ENCODE results near the gene CTNND2. TPM values are rescaled to one million over a fixed set of nuclear protein-coding genes. Genes with fewer than 3 reads are reported as not detected.

CTNND2 gene
- total and polyA plus RNA-seq, 4 donors = 0.30 to 2.2 (median 0.71) TPM

DNA sequence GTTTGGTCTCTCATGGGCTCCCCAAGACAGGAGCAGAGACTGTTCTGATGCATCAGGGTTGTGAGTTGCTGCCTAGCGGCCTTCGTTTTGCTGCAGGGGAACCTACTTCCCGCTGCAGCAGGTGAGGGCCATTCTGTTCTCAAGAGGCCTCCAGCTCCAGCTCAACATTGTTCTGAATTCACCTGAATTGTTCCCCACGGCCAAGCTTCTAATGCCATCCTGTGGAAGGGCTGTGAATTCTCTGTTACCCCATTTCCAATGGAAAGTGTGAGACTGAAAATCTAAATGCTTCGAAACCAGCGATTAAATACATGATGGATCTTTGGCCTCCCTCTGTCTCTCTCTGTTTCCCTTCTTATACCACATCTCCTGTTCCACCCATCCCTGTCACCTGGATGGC, 794.1 kb downstream of the CTNND2 start:
- H3K4me1 ChIP-seq (ENCODE audit: control insufficient read depth in 5 of 5, insufficient read depth in 5 of 5, low read length in 5 of 5) = no peaks in the 10 kb centered on the region
- no peak for ATAC-seq (ENCODE audit: insufficient read depth, low FRiP score)
- WGBS, 2 donors = 79 to 88% methylated on average over 6 of the region's 6 CpGs
- no peaks in the 10 kb centered on the region for H3K36me3 ChIP-seq (ENCODE audit: control insufficient read depth in 4 of 4, insufficient read depth in 4 of 4, low read length in 4 of 4)
- no peak overlapping the region for H3K9ac ChIP-seq (ENCODE audit: insufficient read depth in 1 of 2, low read length in 2 of 2)
- TF ChIP-seq CTCF (IDR thresholded peaks at IDR 0.05; ENCODE audit: control extremely low read depth, extremely low read depth) = no peak
- no peak overlapping the region for H3K4me3 ChIP-seq
- no peak overlapping the region for H3K27ac ChIP-seq (ENCODE audit: low read depth in 1 of 2, low read length in 1 of 2)
- DNase-seq = no peak
- no peaks in the 10 kb centered on the region for H3K27me3 ChIP-seq (ENCODE audit: control insufficient read depth in 3 of 3, insufficient read depth in 3 of 3, low read length in 2 of 3)
- peaks cover 0 to 3% (median 0%) of the 10 kb centered on the region in 4 donors for H3K9me3 ChIP-seq (ENCODE audit: control insufficient read depth in 4 of 4, insufficient read depth in 3 of 4, low read length in 3 of 4)

- no peak overlapping the region for H3K4me3 ChIP-seq
- H3K4me1 ChIP-seq (ENCODE audit: control insufficient read depth in 5 of 5, insufficient read depth in 5 of 5, low read length in 5 of 5) = no peaks in the 10 kb centered on the region
- no peak overlapping the region for H3K27ac ChIP-seq (ENCODE audit: low read depth in 1 of 2, low read length in 1 of 2)
- DNase-seq (no peak), ATAC-seq (ENCODE audit: insufficient read depth, low FRiP score) (no peak)
- no peak for TF ChIP-seq CTCF (IDR thresholded peaks at IDR 0.05; ENCODE audit: control extremely low read depth, extremely low read depth)
- H3K27me3 ChIP-seq (ENCODE audit: control insufficient read depth in 3 of 3, insufficient read depth in 3 of 3, low read length in 2 of 3) = no peaks in the 10 kb centered on the region
- WGBS, 2 donors = 91 to 93% methylated on average over 8 of the region's 8 CpGs
- H3K9me3 ChIP-seq (ENCODE audit: control insufficient read depth in 4 of 4, insufficient read depth in 3 of 4, low read length in 3 of 4) = no peaks in the 10 kb centered on the region
- no peaks in the 10 kb centered on the region for H3K36me3 ChIP-seq (ENCODE audit: control insufficient read depth in 4 of 4, insufficient read depth in 4 of 4, low read length in 4 of 4)
- no peak overlapping the region for H3K9ac ChIP-seq (ENCODE audit: insufficient read depth in 1 of 2, low read length in 2 of 2)
Measured at GRCh38 chr5:11105696-11106095, 798.5 kb downstream of the CTNND2 start.

DNA sequence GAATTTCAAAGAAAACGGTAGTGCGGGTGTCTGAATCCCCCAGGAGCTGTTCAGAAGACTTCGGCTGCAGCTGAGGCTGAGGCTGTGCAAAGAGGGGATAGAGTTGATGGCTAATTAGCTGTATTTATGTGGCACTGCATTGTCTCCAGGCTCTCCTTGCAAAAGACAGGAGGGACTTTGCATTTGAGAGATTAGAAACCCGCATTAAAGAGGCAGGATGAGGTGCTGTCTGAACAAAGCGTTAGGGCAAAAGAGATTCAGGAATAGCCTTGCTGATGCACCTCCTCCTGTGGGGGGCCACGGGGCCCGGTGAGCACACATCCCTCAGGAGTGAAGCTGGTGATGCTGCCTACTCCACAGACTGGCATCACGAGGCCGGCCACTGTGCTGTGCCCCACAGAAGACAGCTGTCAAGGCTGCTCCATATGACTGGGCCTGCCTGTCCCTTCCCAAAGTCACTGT, 799.6 kb downstream of the CTNND2 start:
- ATAC-seq (ENCODE audit: insufficient read depth, low FRiP score) (no peak), DNase-seq (no peak)
- no peaks in the 10 kb centered on the region for H3K36me3 ChIP-seq (ENCODE audit: control insufficient read depth in 4 of 4, insufficient read depth in 4 of 4, low read length in 4 of 4)
- H3K9me3 ChIP-seq (ENCODE audit: control insufficient read depth in 4 of 4, insufficient read depth in 3 of 4, low read length in 3 of 4) = no peaks in the 10 kb centered on the region
- no peak overlapping the region for H3K27ac ChIP-seq (ENCODE audit: low read depth in 1 of 2, low read length in 1 of 2)
- no peaks in the 10 kb centered on the region for H3K4me1 ChIP-seq (ENCODE audit: control insufficient read depth in 5 of 5, insufficient read depth in 5 of 5, low read length in 5 of 5)
- no peaks in the 10 kb centered on the region for H3K27me3 ChIP-seq (ENCODE audit: control insufficient read depth in 3 of 3, insufficient read depth in 3 of 3, low read length in 2 of 3)
- no peak overlapping the region for H3K9ac ChIP-seq (ENCODE audit: insufficient read depth in 1 of 2, low read length in 2 of 2)
- 82 to 86% methylated on average over 9 of the region's 9 CpGs for WGBS, 2 donors
- no peak for TF ChIP-seq CTCF (IDR thresholded peaks at IDR 0.05; ENCODE audit: control extremely low read depth, extremely low read depth)
- H3K4me3 ChIP-seq = no peak overlapping the region

- H3K36me3 ChIP-seq (ENCODE audit: control insufficient read depth in 4 of 4, insufficient read depth in 4 of 4, low read length in 4 of 4) = no peaks in the 10 kb centered on the region
- no peak overlapping the region for H3K4me3 ChIP-seq
- TF ChIP-seq CTCF (IDR thresholded peaks at IDR 0.05; ENCODE audit: control extremely low read depth, extremely low read depth) = no peak
- no peak overlapping the region for H3K27ac ChIP-seq (ENCODE audit: low read depth in 1 of 2, low read length in 1 of 2)
- H3K27me3 ChIP-seq (ENCODE audit: control insufficient read depth in 3 of 3, insufficient read depth in 3 of 3, low read length in 2 of 3) = no peaks in the 10 kb centered on the region
- no peak for ATAC-seq (ENCODE audit: insufficient read depth, low FRiP score)
- no peak overlapping the region for H3K9ac ChIP-seq (ENCODE audit: insufficient read depth in 1 of 2, low read length in 2 of 2)
- 70 to 84% methylated on average over 1 of the region's 1 CpG for WGBS, 2 donors
- DNase-seq = no peak
- H3K4me1 ChIP-seq (ENCODE audit: control insufficient read depth in 5 of 5, insufficient read depth in 5 of 5, low read length in 5 of 5) = no peaks in the 10 kb centered on the region
- H3K9me3 ChIP-seq (ENCODE audit: control insufficient read depth in 4 of 4, insufficient read depth in 3 of 4, low read length in 3 of 4) = no peaks in the 10 kb centered on the region
Measured at GRCh38 chr5:11104210-11104609, 800.0 kb downstream of the CTNND2 start.
